GM23338 (cell line): ENCODE data around the gene FBLN2. TPM values are rescaled to one million over a fixed set of nuclear protein-coding genes. Genes with fewer than 3 reads are reported as not detected.

Experiments used
- ATAC-seq: fragments of 200-7000 bp; cut with Tn5 transposase; 3 replicates; pipeline ENCODE4 v1.9.1; 2020
- DNase-seq: peaks from one replicate; pipeline ENCODE4 v3.0.0-alpha.2; 2015; ENCODE audit warnings: low spot score
- H2AFZ ChIP-seq: fragments of 200-600 bp; sonication (generic); 2 replicates; pipeline ENCODE4 v1.8.0; 2016; ENCODE audit warnings: antibody characterized with exemption, mild to moderate bottlenecking, moderate library complexity
- H3F3A ChIP-seq: fragments of 200-600 bp; sonication (generic); replicated peaks from 2 replicates; pipeline ENCODE4 v1.8.0; 2017; ENCODE audit warnings: antibody characterized with exemption, mixed run types, low read depth
- H3K27ac ChIP-seq: fragments of 200-600 bp; sonication (generic); 2 replicates; pipeline ENCODE4 v1.6.1; 2016; ENCODE audit warnings: low read depth
- H3K27me3 ChIP-seq: fragments of 200-600 bp; sonication (generic); 2 replicates; pipeline ENCODE4 v1.8.0; 2016; ENCODE audit warnings: mild to moderate bottlenecking, mixed run types, moderate library complexity; ENCODE audit not compliant: insufficient read depth
- H3K36me3 ChIP-seq: fragments of 200-600 bp; sonication (generic); 2 replicates; pipeline ENCODE4 v1.8.0; 2016; ENCODE audit warnings: mild to moderate bottlenecking; ENCODE audit not compliant: insufficient read depth
- H3K4me1 ChIP-seq: fragments of 200-600 bp; sonication (generic); 2 replicates; pipeline ENCODE4 v1.8.0; 2016; ENCODE audit warnings: mild to moderate bottlenecking, moderate library complexity; ENCODE audit not compliant: insufficient read depth
- H3K4me2 ChIP-seq: fragments of 200-600 bp; sonication (generic); 2 replicates; pipeline ENCODE4 v1.7.1; 2017; ENCODE audit warnings: mixed run types
- H3K4me3 ChIP-seq: fragments of 200-600 bp; sonication (generic); 2 replicates; pipeline ENCODE4 v1.6.1; 2016; ENCODE audit warnings: mixed run types
- H3K79me2 ChIP-seq: fragments of 200-600 bp; sonication (generic); replicated peaks from 2 replicates; pipeline ENCODE4 v1.8.0; 2017; ENCODE audit warnings: mild to moderate bottlenecking; ENCODE audit not compliant: insufficient read depth
- H3K9me2 ChIP-seq: fragments of 200-600 bp; sonication (generic); 2 replicates; pipeline ENCODE4 v1.8.0; 2017; ENCODE audit not compliant: insufficient read depth
- H4K20me1 ChIP-seq: fragments of 200-600 bp; sonication (generic); replicated peaks from 2 replicates; pipeline ENCODE4 v1.8.0; 2017; ENCODE audit warnings: mild to moderate bottlenecking; ENCODE audit not compliant: insufficient read depth
- H3K27ac Mint-ChIP-seq: 2 replicates; pipeline ENCODE4 v1.8.0; 2020; ENCODE audit warnings: inconsistent platforms, mild to moderate bottlenecking, moderate library complexity, mixed read lengths
- H3K27me3 Mint-ChIP-seq: 3 replicates; pipeline ENCODE4 v1.8.0; 2022; ENCODE audit warnings: low read depth, mild to moderate bottlenecking, moderate library complexity, mixed read lengths, inconsistent platforms; ENCODE audit not compliant: insufficient read depth, poor library complexity
- H3K36me3 Mint-ChIP-seq: 3 replicates; pipeline ENCODE4 v1.8.0; 2021; ENCODE audit warnings: low read depth, mild to moderate bottlenecking, inconsistent platforms, moderate library complexity, mixed read lengths
- H3K4me1 Mint-ChIP-seq: 3 replicates; pipeline ENCODE4 v1.8.0; 2020; ENCODE audit warnings: mild to moderate bottlenecking, inconsistent platforms, mixed read lengths
- H3K4me3 Mint-ChIP-seq: 3 replicates; pipeline ENCODE4 v1.8.0; 2021; ENCODE audit warnings: moderate library complexity, mild to moderate bottlenecking, inconsistent platforms, mixed read lengths
- H3K9me3 Mint-ChIP-seq: 3 replicates; pipeline ENCODE4 v1.8.0; 2020; ENCODE audit warnings: moderate library complexity, mild to moderate bottlenecking, inconsistent platforms, mixed read lengths
- CREB1 ChIP-seq: fragments of 250-450 bp; sonication (Bioruptor Pico); IDR thresholded peaks from 2 replicates; pipeline ENCODE4 v1.5.0; 2020; ENCODE audit warnings: low read depth, mild to moderate bottlenecking, moderate library complexity
- CTCF ChIP-seq, 2 experiments: fragments of 200-600 bp in 1 of 2; sonication (generic) in 1 of 2; conservative IDR thresholded peaks; 2 replicates each; pipeline versions ENCODE4 v1.5.1 to v1.6.1; 2016 to 2017; ENCODE audit warnings: antibody characterized with exemption in 2 of 2, low read depth in 2 of 2, mild to moderate bottlenecking in 2 of 2, moderate library complexity in 1 of 2
- ETS1 ChIP-seq: IDR thresholded peaks from 2 replicates; pipeline ENCODE4 v1.6.1; 2016; ENCODE audit warnings: antibody characterized with exemption
- REST ChIP-seq: IDR thresholded peaks from one replicate; pipeline ENCODE4 v1.6.1; 2018; ENCODE audit warnings: antibody characterized with exemption; ENCODE audit not compliant: unreplicated experiment
- ZNF462 ChIP-seq: fragments of 250-450 bp; sonication (Bioruptor Pico); IDR thresholded peaks from 2 replicates; pipeline ENCODE4 v1.5.0; 2020; ENCODE audit warnings: mild to moderate bottlenecking, moderate library complexity
- polyA plus RNA-seq: library from polyadenylated mRNA; unstranded; fragments of >200 nt; fragmentation: Nextera tagmentation; extraction: Ambion mirVana; gene quantifications from 2 replicates; pipeline ENCODE4 v1.2.1, GENCODE V29; 2016
- total RNA-seq: library from RNA; depleted of rRNA; stranded (reverse); fragments of >200 nt; shearing (Covaris generic); gene quantifications from 2 replicates; pipeline ENCODE4 v1.2.3, GENCODE V29; 2014

The FBLN2 gene
- total and polyA plus RNA-seq, 2 experiments from 2014 or later, result 18.8 to 26.8 TPM

GRCh38 chr3:13650210-13651056, 101.5 kb downstream of the FBLN2 start:
- H3K27me3 ChIP-seq, result peaks cover 11% of the 10 kb centered on the region
- Mint-ChIP-seq H3K4me3 (peak overlapping the region; percentile 48; the same call in 2 of the 3 replicates), H3K4me1 (peaks cover 19% of the 10 kb centered on the region), H3K27me3 (peaks cover 20% of the 10 kb centered on the region), H3K27ac (0 out of 2 replicates have a peak overlapping the region, but pooled peaks have one; percentile 18), H3K36me3 (no peaks in the 10 kb centered on the region), H3K9me3 (no peaks in the 10 kb centered on the region)
- H3K79me2 ChIP-seq, result no peaks in the 10 kb centered on the region
- 0 out of 2 replicates have a peak, but pooled peaks cover 3% of the 10 kb centered on the region for H3F3A ChIP-seq
- H3K36me3 ChIP-seq, result no peaks in the 10 kb centered on the region
- peak; percentile 90 for DNase-seq
- H3K4me2 ChIP-seq, result peak overlapping the region; percentile 76
- H4K20me1 ChIP-seq, result no peaks in the 10 kb centered on the region
- no peaks in the 10 kb centered on the region for H3K9me2 ChIP-seq
- peaks cover 3% of the 10 kb centered on the region; the same call in 1 of the 2 replicates for H3K4me1 ChIP-seq
- no peak overlapping the region for H3K27ac ChIP-seq
- peak; percentile 28; the same call in 1 of the 2 replicates for TF ChIP-seq CREB1 (CRISPR knock-in tag)
- peak; percentile 86 to 100 for TF ChIP-seq CTCF (conservative IDR thresholded peaks at IDR 0.05; ENCODE audit: low read depth in 2 of 2)
- no peak for TF ChIP-seq ZNF462
- peak; percentile 17 for TF ChIP-seq REST
- no peak for TF ChIP-seq ETS1
- H3K4me3 ChIP-seq, result peak overlapping the region; percentile 35; the same call in 1 of the 2 replicates
- ATAC-seq, result peak; percentile 42
- peak overlapping the region; percentile 66 for H2AFZ ChIP-seq
